ENCODE measurements around the gene CTXN1.

Gene CTXN1

GRCh38 chr19:7971553-7972520 is 45.9 kb upstream of the CTXN1 start:
- H3K9ac ChIP-seq (ENCODE audit: low read depth, low read length, poor library complexity, severe bottlenecking) = no peak overlapping the region
- TF ChIP-seq CTCF (conservative IDR thresholded peaks at IDR 0.05; ENCODE audit: low read length) (no peak), EZH2phosphoT487 (IDR thresholded peaks at IDR 0.05; ENCODE audit: borderline replicate concordance) (no peak)
- H3K4me3 ChIP-seq (ENCODE audit: low read length, poor library complexity, severe bottlenecking) = no peak overlapping the region
- no peaks in the 10 kb centered on the region for H3K9me2 ChIP-seq (replicated peaks; ENCODE audit: low read depth, low read length)
- H3K4me1 ChIP-seq (ENCODE audit: insufficient read depth, low read length, poor library complexity, severe bottlenecking) = no peaks in the 10 kb centered on the region
- peaks cover 85% of the 10 kb centered on the region for H3K36me3 ChIP-seq (ENCODE audit: insufficient read depth, low read length)
- no peaks in the 10 kb centered on the region for H3K27me3 ChIP-seq (ENCODE audit: insufficient read depth, low read length, poor library complexity, severe bottlenecking)
- H4K20me1 ChIP-seq (ENCODE audit: insufficient read depth, low read length, poor library complexity, severe bottlenecking) = peaks cover 26% of the 10 kb centered on the region
- H3K79me2 ChIP-seq (ENCODE audit: insufficient read depth, low read length) = no peaks in the 10 kb centered on the region
- no peaks in the 10 kb centered on the region for H3K9me3 ChIP-seq (ENCODE audit: insufficient read depth, low read depth, low read length)
- no peaks in the 10 kb centered on the region for H3F3A ChIP-seq (ENCODE audit: low read depth)
- no peak overlapping the region for H2AFZ ChIP-seq (ENCODE audit: low read length)
- H3K4me2 ChIP-seq (ENCODE audit: low read depth, low read length, poor library complexity, severe bottlenecking) = no peak overlapping the region

GRCh38 chr19:7970716-7971448 is 44.9 kb upstream of the CTXN1 start:
- H3K9me3 ChIP-seq (ENCODE audit: insufficient read depth, low read depth, low read length) = no peaks in the 10 kb centered on the region
- no peaks in the 10 kb centered on the region for H3K79me2 ChIP-seq (ENCODE audit: insufficient read depth, low read length)
- no peak overlapping the region for H3K4me2 ChIP-seq (ENCODE audit: low read depth, low read length, poor library complexity, severe bottlenecking)
- H3F3A ChIP-seq (ENCODE audit: low read depth) = no peaks in the 10 kb centered on the region
- H3K36me3 ChIP-seq (ENCODE audit: insufficient read depth, low read length) = peaks cover 92% of the 10 kb centered on the region; the same call in 1 of the 2 replicates
- H3K4me1 ChIP-seq (ENCODE audit: insufficient read depth, low read length, poor library complexity, severe bottlenecking) = no peaks in the 10 kb centered on the region
- peaks cover 23% of the 10 kb centered on the region for H4K20me1 ChIP-seq (ENCODE audit: insufficient read depth, low read length, poor library complexity, severe bottlenecking)
- H3K9me2 ChIP-seq (replicated peaks; ENCODE audit: low read depth, low read length) = no peaks in the 10 kb centered on the region
- no peak overlapping the region for H2AFZ ChIP-seq (ENCODE audit: low read length)
- no peak for TF ChIP-seq EZH2phosphoT487 (IDR thresholded peaks at IDR 0.05; ENCODE audit: borderline replicate concordance)
- TF ChIP-seq CTCF (conservative IDR thresholded peaks at IDR 0.05; ENCODE audit: low read length) = peak; percentile 88
- H3K27me3 ChIP-seq (ENCODE audit: insufficient read depth, low read length, poor library complexity, severe bottlenecking) = no peaks in the 10 kb centered on the region
- no peak overlapping the region for H3K9ac ChIP-seq (ENCODE audit: low read depth, low read length, poor library complexity, severe bottlenecking)
- H3K4me3 ChIP-seq (ENCODE audit: low read length, poor library complexity, severe bottlenecking) = no peak overlapping the region

- Histone ChIP-seq H3K9me3 (ENCODE audit: insufficient read depth, low read depth, low read length) (no peaks in the 10 kb centered on the region), H3K9me2 (replicated peaks; ENCODE audit: low read depth, low read length) (no peaks in the 10 kb centered on the region), H3K4me2 (ENCODE audit: low read depth, low read length, poor library complexity, severe bottlenecking) (no peak overlapping the region), H3K79me2 (ENCODE audit: insufficient read depth, low read length) (no peaks in the 10 kb centered on the region), H3K4me3 (ENCODE audit: low read length, poor library complexity, severe bottlenecking) (no peak overlapping the region), H3K4me1 (ENCODE audit: insufficient read depth, low read length, poor library complexity, severe bottlenecking) (no peaks in the 10 kb centered on the region), H2AFZ (ENCODE audit: low read length) (no peak overlapping the region), H3K36me3 (ENCODE audit: insufficient read depth, low read length) (peaks cover 93% of the 10 kb centered on the region; the same call in 1 of the 2 replicates), H4K20me1 (ENCODE audit: insufficient read depth, low read length, poor library complexity, severe bottlenecking) (peaks cover 23% of the 10 kb centered on the region), H3K9ac (ENCODE audit: low read depth, low read length, poor library complexity, severe bottlenecking) (no peak overlapping the region), H3F3A (ENCODE audit: low read depth) (no peaks in the 10 kb centered on the region), H3K27me3 (ENCODE audit: insufficient read depth, low read length, poor library complexity, severe bottlenecking) (no peaks in the 10 kb centered on the region)
- TF ChIP-seq CTCF (conservative IDR thresholded peaks at IDR 0.05; ENCODE audit: low read length) = no peak
Observed at GRCh38 chr19:7969555-7969939, 43.6 kb upstream of the CTXN1 start.

Measured in Loucy (cell line).